H9 (cell line): Measurements from ENCODE around the gene USP35. TPM values are rescaled to one million over a fixed set of nuclear protein-coding genes. Genes with fewer than 3 reads are reported as not detected.

Experiments used
- DNase-seq: peaks from one replicate; pipeline ENCODE4 v3.0.0-alpha.2; 2017
- H2AFZ ChIP-seq: one replicate; pipeline ENCODE4 v1.6.1; 2013; ENCODE audit warnings: mild to moderate bottlenecking, low read length, control low read depth, moderate library complexity
- H2AK5ac ChIP-seq: 2 replicates; pipeline ENCODE4 v1.6.1; 2013; ENCODE audit warnings: low read length, control low read depth, mixed read lengths; ENCODE audit not compliant: insufficient read length
- H2BK120ac ChIP-seq: one replicate; pipeline ENCODE4 v1.6.1; 2013; ENCODE audit warnings: low read depth, mild to moderate bottlenecking, low read length, control low read depth, inconsistent platforms; ENCODE audit not compliant: poor library complexity, severe bottlenecking
- H2BK12ac ChIP-seq: 2 replicates; pipeline ENCODE4 v1.6.1; 2013; ENCODE audit warnings: low read length, control low read depth, mixed read lengths, low read depth; ENCODE audit not compliant: insufficient read length
- H2BK15ac ChIP-seq: 2 replicates; pipeline ENCODE4 v1.6.1; 2013; ENCODE audit warnings: low read depth, low read length, control low read depth
- H2BK20ac ChIP-seq: one replicate; pipeline ENCODE4 v1.6.1; 2013; ENCODE audit warnings: low read depth, mild to moderate bottlenecking, low read length, control low read depth, inconsistent platforms; ENCODE audit not compliant: poor library complexity, severe bottlenecking
- H2BK5ac ChIP-seq: 2 replicates; pipeline ENCODE4 v1.6.1; 2013; ENCODE audit warnings: low read length, control low read depth, mixed read lengths; ENCODE audit not compliant: insufficient read length
- H3K14ac ChIP-seq: 2 replicates; pipeline ENCODE4 v1.6.1; 2013; ENCODE audit warnings: low read length, control low read depth; ENCODE audit not compliant: insufficient read depth
- H3K18ac ChIP-seq: 2 replicates; pipeline ENCODE4 v1.6.1; 2013; ENCODE audit warnings: low read depth, mild to moderate bottlenecking, mixed read lengths, low read length, control low read depth; ENCODE audit not compliant: insufficient read length
- H3K23ac ChIP-seq: 2 replicates; pipeline ENCODE4 v1.6.1; 2013; ENCODE audit warnings: low read length, control low read depth, mixed read lengths, low read depth; ENCODE audit not compliant: insufficient read length
- H3K23me2 ChIP-seq: 2 replicates; pipeline ENCODE4 v1.6.1; 2013; ENCODE audit warnings: low read depth, mild to moderate bottlenecking, mixed read lengths, low read length, control low read depth; ENCODE audit not compliant: insufficient read length, poor library complexity, severe bottlenecking
- H3K27ac ChIP-seq: 2 replicates; pipeline ENCODE4 v1.5.1; 2013; ENCODE audit warnings: low read length, control low read depth, mixed read lengths, low read depth; ENCODE audit not compliant: insufficient read length
- H3K27me3 ChIP-seq: 2 replicates; pipeline ENCODE4 v1.6.1; 2013; ENCODE audit warnings: low read length, control low read depth, inconsistent platforms; ENCODE audit not compliant: insufficient read depth
- H3K4ac ChIP-seq: 2 replicates; pipeline ENCODE4 v1.6.1; 2013; ENCODE audit warnings: low read depth, mild to moderate bottlenecking, control low read depth, inconsistent platforms, low read length, moderate library complexity
- H3K4me1 ChIP-seq: 2 replicates; pipeline ENCODE4 v1.6.1; 2013; ENCODE audit warnings: low read length, control low read depth, inconsistent platforms; ENCODE audit not compliant: insufficient read depth
- H3K4me2 ChIP-seq: 2 replicates; pipeline ENCODE4 v1.6.1; 2013; ENCODE audit warnings: low read length, control low read depth, mixed read lengths; ENCODE audit not compliant: insufficient read length, insufficient read depth
- H3K56ac ChIP-seq: 2 replicates; pipeline ENCODE4 v1.6.1; 2013; ENCODE audit warnings: low read depth, mild to moderate bottlenecking, mixed read lengths, low read length, control low read depth; ENCODE audit not compliant: insufficient read length
- H3K79me1 ChIP-seq: 2 replicates; pipeline ENCODE4 v1.6.1; 2013; ENCODE audit warnings: low read depth, mild to moderate bottlenecking, moderate library complexity, low read length, control low read depth, inconsistent platforms; ENCODE audit not compliant: insufficient read depth, poor library complexity, severe bottlenecking
- H3K79me2 ChIP-seq: 2 replicates; pipeline ENCODE4 v1.6.1; 2013; ENCODE audit warnings: low read length, control low read depth, inconsistent platforms; ENCODE audit not compliant: insufficient read depth
- H3K9ac ChIP-seq: 2 replicates; pipeline ENCODE4 v1.6.1; 2013; ENCODE audit warnings: low read length, control low read depth, mixed read lengths; ENCODE audit not compliant: insufficient read length; ENCODE audit errors: extremely low read depth
- H3K9me3 ChIP-seq: one replicate; pipeline ENCODE4 v1.6.1; 2013; ENCODE audit warnings: low read depth, low read length, inconsistent platforms; ENCODE audit not compliant: control insufficient read depth
- H3T11ph ChIP-seq: one replicate; pipeline ENCODE4 v1.6.1; 2013; ENCODE audit warnings: mild to moderate bottlenecking, low read length, control low read depth, inconsistent platforms
- H4K20me1 ChIP-seq: one replicate; pipeline ENCODE4 v1.6.1; 2013; ENCODE audit not compliant: control insufficient read depth, insufficient read length, insufficient read depth
- H4K5ac ChIP-seq: 2 replicates; pipeline ENCODE4 v1.6.1; 2013; ENCODE audit warnings: low read depth, mild to moderate bottlenecking, mixed read lengths, low read length, control low read depth; ENCODE audit not compliant: insufficient read length
- H4K8ac ChIP-seq: replicated peaks from 2 replicates; pipeline ENCODE4 v1.6.1; 2013; ENCODE audit warnings: low read length, control low read depth, mixed read lengths, low read depth; ENCODE audit not compliant: insufficient read length
- H4K91ac ChIP-seq: 2 replicates; pipeline ENCODE4 v1.6.1; 2013; ENCODE audit warnings: low read depth, mild to moderate bottlenecking, moderate library complexity, mixed read lengths, low read length, control low read depth; ENCODE audit not compliant: insufficient read length
- H3K27ac Mint-ChIP-seq, 3 experiments: 2 replicates in 2 of 3; 3 replicates in 1 of 3; pipeline ENCODE4 v1.8.0; 2020 to 2021; ENCODE audit warnings: mixed read lengths in 3 of 3, mild to moderate bottlenecking in 1 of 3, moderate library complexity in 1 of 3
- H3K27me3 Mint-ChIP-seq: 2 replicates; pipeline ENCODE4 v1.8.0; 2021; ENCODE audit warnings: low read depth, mild to moderate bottlenecking, moderate library complexity, mixed read lengths
- H3K36me3 Mint-ChIP-seq, 3 experiments: 2 replicates in 2 of 3; 3 replicates in 1 of 3; pipeline ENCODE4 v1.8.0; 2020 to 2021; ENCODE audit warnings: low read depth in 3 of 3, mixed read lengths in 3 of 3; ENCODE audit not compliant: insufficient read depth in 1 of 3
- H3K4me1 Mint-ChIP-seq, 2 experiments: 2 replicates each; pipeline ENCODE4 v1.8.0; 2020; ENCODE audit warnings: mixed read lengths in 2 of 2
- H3K4me3 Mint-ChIP-seq, 2 experiments: 2 replicates in 1 of 2; 3 replicates in 1 of 2; pipeline ENCODE4 v1.8.0; 2020 to 2021; ENCODE audit warnings: mild to moderate bottlenecking in 2 of 2, mixed read lengths in 2 of 2, moderate library complexity in 1 of 2
- H3K9me3 Mint-ChIP-seq, 2 experiments: 2 replicates in 1 of 2; 3 replicates in 1 of 2; pipeline ENCODE4 v1.8.0; 2020; ENCODE audit warnings: mild to moderate bottlenecking in 2 of 2, mixed read lengths in 2 of 2, moderate library complexity in 1 of 2
- CTCF ChIP-seq: fragments of 200-600 bp; sonication (generic); conservative IDR thresholded peaks from 3 replicates; pipeline ENCODE4 v1.8.0; 2021; ENCODE audit warnings: antibody characterized with exemption, mild to moderate bottlenecking
- WGBS: extraction: QIAGEN DNeasy Blood & Tissue Kit; methylation state at CpG from one replicate; pipeline ENCODE4 v1.1.7; 2013; ENCODE audit warnings: missing lambda C conversion rate, low lambda C conversion rate, mixed read lengths; ENCODE audit not compliant: insufficient read length; ENCODE audit errors: extremely low coverage; 5-methylcytosine and 5-hydroxymethylcytosine counted together
- total RNA-seq: library from RNA; stranded (reverse); gene quantifications from 2 replicates; pipeline ENCODE4 v1.2.1, GENCODE V29; 2021

USP35 gene
- total RNA-seq, 1 experiment from 2014 or later, result 6.8 TPM

- peaks cover 3 to 4% of the 10 kb centered on the region in 2 experiments; a peak in 2 of 4 replicates for H3K4me1 Mint-ChIP-seq
- no peak overlapping the region for H3K4me3 Mint-ChIP-seq
- no peak overlapping the region for H3K23ac ChIP-seq
- H3K36me3 Mint-ChIP-seq, result peaks cover 0 to 4% (median 0%) of the 10 kb centered on the region in 3 experiments; a peak in 1 of 7 replicates
- no peak overlapping the region for H2BK20ac ChIP-seq
- no peak overlapping the region for H2BK15ac ChIP-seq
- no peak overlapping the region for H4K91ac ChIP-seq
- peaks cover 2% of the 10 kb centered on the region for H4K20me1 ChIP-seq
- H3K27ac Mint-ChIP-seq, result peak overlapping the region in 2 of 3 experiments; percentile 11 to 29; a peak in 4 of 7 replicates
- no peak overlapping the region for H3K27ac ChIP-seq
- H3K14ac ChIP-seq, result no peak overlapping the region
- H4K5ac ChIP-seq, result no peak overlapping the region
- H2BK12ac ChIP-seq, result no peak overlapping the region
- no peak overlapping the region for H3K9ac ChIP-seq
- H3K18ac ChIP-seq, result no peak overlapping the region
- no peak overlapping the region for H3K4ac ChIP-seq
- no peaks in the 10 kb centered on the region for H3K27me3 ChIP-seq
- no peaks in the 10 kb centered on the region for H3K9me3 Mint-ChIP-seq
- H3K79me1 ChIP-seq, result no peaks in the 10 kb centered on the region
- no peak overlapping the region for H3K56ac ChIP-seq
- H3T11ph ChIP-seq, result no peak overlapping the region
- DNase-seq, result no peak
- H3K79me2 ChIP-seq, result no peaks in the 10 kb centered on the region
- TF ChIP-seq CTCF, result no peak
- H2AFZ ChIP-seq, result no peak overlapping the region
- H2BK120ac ChIP-seq, result no peak overlapping the region
- no peak overlapping the region for H2AK5ac ChIP-seq
- H2BK5ac ChIP-seq, result no peak overlapping the region
- H3K4me1 ChIP-seq, result no peaks in the 10 kb centered on the region
- no CpG with 5 or more reads among the region's 7 CpGs for WGBS
- H3K4me2 ChIP-seq, result no peak overlapping the region
- no peak overlapping the region for H4K8ac ChIP-seq
- H3K9me3 ChIP-seq, result no peaks in the 10 kb centered on the region
- no peaks in the 10 kb centered on the region for H3K27me3 Mint-ChIP-seq
- no peaks in the 10 kb centered on the region for H3K23me2 ChIP-seq
Observed at GRCh38 chr11:78179459-78180071, 9.2 kb upstream of the USP35 start.
